GM12878 (cell line): ENCODE results near the gene ITGA4. TPM values are rescaled to one million over a fixed set of nuclear protein-coding genes. Genes with fewer than 3 reads are reported as not detected.

Source experiments
- ATAC-seq: fragments of 200-7000 bp; cut with Tn5 transposase; 3 replicates; pipeline ENCODE4 v1.9.1; 2020; ENCODE audit warnings: mild to moderate bottlenecking, moderate library complexity
- BruUV-seq: library from RNA; stranded (reverse); fragments of 400-500 nt; replicated peaks from 2 replicates; lab custom pipeline; 2021; lab: Mats Ljungman, UMichigan
- CTCF ChIA-PET: fragments of 300-600 bp; sonication (Branson Sonifier 250); formaldehyde crosslinking; extraction: SDS; loops from one replicate; lab custom pipeline; 2021; ENCODE audit warnings: inconsistent platforms; lab: Yijun Ruan, JAX
- POLR2A ChIA-PET: fragments of 350-600 bp; formaldehyde crosslinking; extraction: SDS; loops from one replicate; lab custom pipeline; 2021; ENCODE audit warnings: inconsistent platforms; lab: Charles Lee
- RAD21 ChIA-PET: fragments of 300-600 bp; sonication (Branson Sonifier 250); formaldehyde crosslinking; loops from one replicate; lab custom pipeline; 2023; ENCODE audit warnings: antibody characterized with exemption; ENCODE audit not compliant: unreplicated experiment; lab: Charles Lee
- SMC1A ChIA-PET: fragments of 300-600 bp; sonication (Branson Sonifier 250); formaldehyde crosslinking; loops from one replicate; lab custom pipeline; 2023; ENCODE audit not compliant: unreplicated experiment, uncharacterized antibody; lab: Charles Lee
- DNase-seq: peaks from one replicate; pipeline ENCODE4 v3.0.0-alpha.2; 2011; ENCODE audit warnings: low read depth, low spot score
- FAIRE-seq: peaks from 3 replicates; lab custom pipeline; 2011; peaks lifted over from hg19 to GRCh38; lab: Jason Lieb, UNC
- H2AFZ ChIP-seq: 2 replicates; pipeline ENCODE4 v1.6.0; 2011; ENCODE audit warnings: low read depth, low read length, control low read depth; ENCODE audit not compliant: control insufficient read depth
- H3K27ac ChIP-seq: 2 replicates; pipeline ENCODE4 v1.5.1; 2011; ENCODE audit warnings: control low read depth; ENCODE audit not compliant: control insufficient read depth, insufficient read depth
- H3K27me3 ChIP-seq, 2 experiments: replicated peaks in 1 of 2; 2 replicates each; pipeline versions ENCODE4 v1.6.0 to v1.6.1; 2011; ENCODE audit warnings: low read length in 1 of 2; ENCODE audit not compliant: control insufficient read depth in 2 of 2, insufficient read depth in 2 of 2
- H3K36me3 ChIP-seq, 2 experiments: 2 replicates each; pipeline ENCODE4 v1.5.1; 2011; ENCODE audit warnings: low read length in 1 of 2; ENCODE audit not compliant: control insufficient read depth in 2 of 2, insufficient read depth in 2 of 2
- H3K4me1 ChIP-seq: 2 replicates; pipeline ENCODE4 v1.6.1; 2011; ENCODE audit warnings: mild to moderate bottlenecking, low read length, moderate library complexity, mixed read lengths; ENCODE audit not compliant: control insufficient read depth, insufficient read depth
- H3K4me2 ChIP-seq: 2 replicates; pipeline ENCODE4 v1.6.0; 2011; ENCODE audit warnings: control low read depth; ENCODE audit not compliant: control insufficient read depth, insufficient read depth
- H3K4me3 ChIP-seq: fragments of 200-600 bp; sonication (generic); 2 replicates; pipeline ENCODE4 v1.5.1; 2016
- H3K79me2 ChIP-seq: 2 replicates; pipeline ENCODE4 v1.6.0; 2011; ENCODE audit warnings: low read length; ENCODE audit not compliant: control insufficient read depth, insufficient read depth
- H3K9ac ChIP-seq: 2 replicates; pipeline ENCODE4 v1.8.0; 2011; ENCODE audit warnings: low read length, control low read depth, mixed read lengths; ENCODE audit not compliant: control insufficient read depth, insufficient read depth
- H3K9me3 ChIP-seq: replicated peaks from 3 replicates; pipeline ENCODE4 v1.5.1; 2011; ENCODE audit warnings: mild to moderate bottlenecking, low read length; ENCODE audit not compliant: control insufficient read depth, insufficient read depth
- H4K20me1 ChIP-seq: 2 replicates; pipeline ENCODE4 v1.6.0; 2011; ENCODE audit not compliant: control insufficient read depth, insufficient read depth
- ATF3 ChIP-seq: IDR thresholded peaks from 2 replicates; pipeline ENCODE4 v1.6.1; 2011; ENCODE audit warnings: low read depth, mild to moderate bottlenecking, low read length, moderate library complexity, borderline replicate concordance; ENCODE audit errors: extremely low read depth
- ATF7 ChIP-seq: fragments of 450-650 bp; IDR thresholded peaks from 2 replicates; pipeline ENCODE4 v1.6.1; 2016; ENCODE audit warnings: low read depth, mild to moderate bottlenecking
- BACH1 ChIP-seq: fragments of 450-650 bp; IDR thresholded peaks from 2 replicates; pipeline ENCODE4 v1.6.1; 2017; ENCODE audit warnings: mild to moderate bottlenecking, borderline replicate concordance
- BCL11A ChIP-seq: IDR thresholded peaks from 2 replicates; pipeline ENCODE4 v1.6.1; 2011; ENCODE audit warnings: low read depth, low read length
- CREM ChIP-seq: IDR thresholded peaks from 2 replicates; pipeline ENCODE4 v1.6.1; 2014; ENCODE audit warnings: antibody characterized with exemption, low read depth
- EED ChIP-seq: sonication (generic); IDR thresholded peaks from 2 replicates; pipeline ENCODE4 v1.6.1; 2016; ENCODE audit warnings: antibody characterized with exemption, low read depth
- GATAD2B ChIP-seq: fragments of 450-650 bp; conservative IDR thresholded peaks from 2 replicates; pipeline ENCODE4 v1.6.1; 2017; ENCODE audit warnings: low read depth, mild to moderate bottlenecking, moderate library complexity
- IKZF1 ChIP-seq: fragments of 450-650 bp; conservative IDR thresholded peaks from 2 replicates; pipeline ENCODE4 v1.6.1; 2017; ENCODE audit warnings: antibody characterized with exemption, mild to moderate bottlenecking
- IKZF2 ChIP-seq, 2 experiments: fragments of 450-650 bp; IDR thresholded peaks; 2 replicates each; pipeline ENCODE4 v1.6.1; 2017; ENCODE audit warnings: mild to moderate bottlenecking in 2 of 2, moderate library complexity in 2 of 2
- KDM1A ChIP-seq: fragments of 200-600 bp; sonication (generic); IDR thresholded peaks from 2 replicates; pipeline ENCODE4 v1.6.1; 2016; ENCODE audit warnings: borderline replicate concordance
- NR2C1 ChIP-seq: fragments of 450-650 bp; IDR thresholded peaks from 2 replicates; pipeline ENCODE4 v1.6.1; 2017; ENCODE audit warnings: antibody characterized with exemption, mild to moderate bottlenecking, moderate library complexity
- PML ChIP-seq: IDR thresholded peaks from 2 replicates; pipeline ENCODE4 v1.6.1; 2012; ENCODE audit warnings: low read length, inconsistent platforms
- POLR2AphosphoS5 ChIP-seq: IDR thresholded peaks from 2 replicates; pipeline ENCODE4 v1.6.1; 2011; ENCODE audit warnings: mild to moderate bottlenecking, low read length, inconsistent platforms
- RAD21 ChIP-seq: IDR thresholded peaks from 2 replicates; pipeline ENCODE4 v1.6.1; 2011; ENCODE audit warnings: mild to moderate bottlenecking, low read depth, low read length, moderate library complexity; ENCODE audit not compliant: insufficient read depth
- RUNX3 ChIP-seq: IDR thresholded peaks from 2 replicates; pipeline ENCODE4 v1.6.1; 2012; ENCODE audit warnings: low read length, inconsistent platforms
- USF2 ChIP-seq: IDR thresholded peaks from 2 replicates; pipeline ENCODE4 v1.6.1; 2011; ENCODE audit warnings: low read depth, low read length, improper control_type of control experiment, borderline replicate concordance
- ZSCAN29 ChIP-seq: fragments of 450-650 bp; IDR thresholded peaks from 2 replicates; pipeline ENCODE4 v1.6.1; 2017; ENCODE audit warnings: mild to moderate bottlenecking, moderate library complexity
- in situ Hi-C: fragments of 300-500 bp; cut with MboI; formaldehyde crosslinking; loops from 9 replicates; pipeline ENCODE4 v1.14.3; 2018; ENCODE audit warnings: mixed read lengths
- intact Hi-C: fragments of 100-400 bp; cut with micrococcal nuclease; formaldehyde crosslinking; loops from one replicate; pipeline ENCODE4 v1.14.2; 2022; ENCODE audit not compliant: unreplicated experiment
- polyA plus RNA-seq, 11 experiments: library from polyadenylated mRNA; depleted of rRNA in 4 of 11; unstranded in 6 of 11; stranded (reverse) in 5 of 11; fragments of >200 nt; fragmentation: Nextera tagmentation in 4 of 11; fragmentation: Illumina TruSeq in 1 of 11; extraction: Ambion mirVana in 4 of 11; extraction: Trizol in 1 of 11; gene quantifications; 1 replicate in 1 of 11; 2 replicates in 10 of 11; pipeline versions ENCODE4 v1.2.1 to v1.2.3, GENCODE V29; 2011 to 2016; ENCODE audit warnings: inconsistent platforms in 2 of 11, missing spikeins in 2 of 11, low read depth in 1 of 11
- total RNA-seq, 4 experiments: library from RNA; depleted of rRNA in 3 of 4; stranded (reverse); fragments of >200 nt in 3 of 4; fragmentation: Illumina TruSeq in 1 of 4; extraction: Trizol in 1 of 4; gene quantifications; 2 replicates each; pipeline versions ENCODE4 v1.2.1 to v1.2.3, GENCODE V29; 2013 to 2021
- TF ChIP-seq, protein P1 (sequence below): IDR thresholded peaks from 2 replicates; pipeline ENCODE4 v1.6.1; 2012; ENCODE audit warnings: mild to moderate bottlenecking, low read depth, low read length

ITGA4 gene
- total and polyA plus RNA-seq, 10 of the 15 experiments (the other 5 are each of a cell fraction or from before 2014, with no cell fraction given): 12.4 to 87.9 (median 63.5) TPM

DNA sequence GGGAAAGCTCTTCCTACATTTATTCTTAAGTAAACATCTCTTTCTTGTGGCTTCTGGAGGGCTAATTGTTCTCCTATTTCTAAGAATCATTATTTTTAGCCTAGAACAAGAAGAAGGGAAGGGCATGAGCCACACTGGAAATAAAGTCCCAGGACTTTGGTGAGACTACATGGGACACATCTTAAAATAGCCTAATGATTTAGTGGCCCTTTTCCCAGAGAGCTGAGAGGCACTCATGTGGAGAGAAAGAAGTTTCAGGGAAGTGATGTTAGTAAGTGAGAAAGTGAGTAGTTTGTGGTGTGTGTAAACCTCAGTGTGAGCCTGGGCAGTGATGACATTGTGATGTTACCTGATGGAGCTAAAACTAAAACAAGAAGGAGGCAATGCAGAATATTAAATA, 14.6 kb downstream of the ITGA4 start:
- peak; percentile 65 for ATAC-seq
- in situ Hi-C loops: no loop called here
- H3K4me2 ChIP-seq: no peak overlapping the region; the same call in 1 of the 2 replicates
- H3K4me1 ChIP-seq: peaks cover 19% of the 10 kb centered on the region
- FAIRE-seq: no peak
- no TSS peak for BruUV-seq
- H3K27ac ChIP-seq: peak overlapping the region; percentile 27; the same call in 1 of the 2 replicates
- intact Hi-C loops: no loop called here
- SMC1A ChIA-PET: interaction anchor here (0.8 to 7.1 kb wide), 6 partner anchors 13 to 366 kb away, joined by 3 to 72 read pairs (median 3); no protein-coding TSS in a partner anchor
- no peaks in the 10 kb centered on the region for H3K27me3 ChIP-seq
- no peak for DNase-seq
- H3K9me3 ChIP-seq: no peaks in the 10 kb centered on the region
- no peak overlapping the region for H3K9ac ChIP-seq
- H3K36me3 ChIP-seq: peaks cover 0 to 25% of the 10 kb centered on the region in 2 experiments; a peak in 2 of 4 replicates
- H3K4me3 ChIP-seq: no peak overlapping the region
- CTCF ChIA-PET: interaction anchor here (0.7 to 2.2 kb wide), 8 partner anchors 9 to 367 kb away, joined by 3 to 6 read pairs (median 4); no protein-coding TSS in a partner anchor
- peaks cover 78% of the 10 kb centered on the region for H3K79me2 ChIP-seq
- RAD21 ChIA-PET: interaction anchor here (1.2 to 1.8 kb wide), 3 partner anchors 11 to 243 kb away, joined by 3 to 5 read pairs (median 3); no protein-coding TSS in a partner anchor
- POLR2A ChIA-PET: no interaction called here
- peaks cover 5% of the 10 kb centered on the region; the same call in 1 of the 2 replicates for H4K20me1 ChIP-seq
- no peak overlapping the region for H2AFZ ChIP-seq
- no peak for TF ChIP-seq NR2C1
- no peak for TF ChIP-seq BCL11A
- TF ChIP-seq ATF7: 0 out of 2 replicates have a peak, but pooled peaks have one; percentile 12
- TF ChIP-seq IKZF2 (IDR thresholded peaks at IDR 0.05): peak; percentile 65 to 80; a peak in 2 of 4 replicates
- no peak for TF ChIP-seq CREM
- TF ChIP-seq BACH1: no peak
- TF ChIP-seq POLR2AphosphoS5: no peak
- no peak for TF ChIP-seq ZSCAN29
- peak; percentile 72 for TF ChIP-seq RUNX3
- no peak for TF ChIP-seq ATF3
- TF ChIP-seq PML: no peak
- peak; percentile 44 for TF ChIP-seq IKZF1
- no peak for TF ChIP-seq GATAD2B
- TF ChIP-seq RAD21: no peak
- no peak for TF ChIP-seq USF2
- no peak for TF ChIP-seq KDM1A
- TF ChIP-seq, protein P1, sequence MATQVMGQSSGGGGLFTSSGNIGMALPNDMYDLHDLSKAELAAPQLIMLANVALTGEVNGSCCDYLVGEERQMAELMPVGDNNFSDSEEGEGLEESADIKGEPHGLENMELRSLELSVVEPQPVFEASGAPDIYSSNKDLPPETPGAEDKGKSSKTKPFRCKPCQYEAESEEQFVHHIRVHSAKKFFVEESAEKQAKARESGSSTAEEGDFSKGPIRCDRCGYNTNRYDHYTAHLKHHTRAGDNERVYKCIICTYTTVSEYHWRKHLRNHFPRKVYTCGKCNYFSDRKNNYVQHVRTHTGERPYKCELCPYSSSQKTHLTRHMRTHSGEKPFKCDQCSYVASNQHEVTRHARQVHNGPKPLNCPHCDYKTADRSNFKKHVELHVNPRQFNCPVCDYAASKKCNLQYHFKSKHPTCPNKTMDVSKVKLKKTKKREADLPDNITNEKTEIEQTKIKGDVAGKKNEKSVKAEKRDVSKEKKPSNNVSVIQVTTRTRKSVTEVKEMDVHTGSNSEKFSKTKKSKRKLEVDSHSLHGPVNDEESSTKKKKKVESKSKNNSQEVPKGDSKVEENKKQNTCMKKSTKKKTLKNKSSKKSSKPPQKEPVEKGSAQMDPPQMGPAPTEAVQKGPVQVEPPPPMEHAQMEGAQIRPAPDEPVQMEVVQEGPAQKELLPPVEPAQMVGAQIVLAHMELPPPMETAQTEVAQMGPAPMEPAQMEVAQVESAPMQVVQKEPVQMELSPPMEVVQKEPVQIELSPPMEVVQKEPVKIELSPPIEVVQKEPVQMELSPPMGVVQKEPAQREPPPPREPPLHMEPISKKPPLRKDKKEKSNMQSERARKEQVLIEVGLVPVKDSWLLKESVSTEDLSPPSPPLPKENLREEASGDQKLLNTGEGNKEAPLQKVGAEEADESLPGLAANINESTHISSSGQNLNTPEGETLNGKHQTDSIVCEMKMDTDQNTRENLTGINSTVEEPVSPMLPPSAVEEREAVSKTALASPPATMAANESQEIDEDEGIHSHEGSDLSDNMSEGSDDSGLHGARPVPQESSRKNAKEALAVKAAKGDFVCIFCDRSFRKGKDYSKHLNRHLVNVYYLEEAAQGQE: no peak
- TF ChIP-seq EED: 0 out of 2 replicates have a peak, but pooled peaks have one; percentile 18
